ENCODE data around the gene SIVA1. TPM values are rescaled to one million over a fixed set of nuclear protein-coding genes. Genes with fewer than 3 reads are reported as not detected.
"Not testable (repeated sequence)": the region's sequence is repeated elsewhere in the genome, so short reads cannot be mapped to it uniquely, and the experiment has no call there.

The SIVA1 gene
- total and polyA plus RNA-seq, 9 of the 15 experiments (the other 6 are each of a cell fraction or from before 2014, with no cell fraction given): 4.2 to 186 (median 54.2) TPM

DNA sequence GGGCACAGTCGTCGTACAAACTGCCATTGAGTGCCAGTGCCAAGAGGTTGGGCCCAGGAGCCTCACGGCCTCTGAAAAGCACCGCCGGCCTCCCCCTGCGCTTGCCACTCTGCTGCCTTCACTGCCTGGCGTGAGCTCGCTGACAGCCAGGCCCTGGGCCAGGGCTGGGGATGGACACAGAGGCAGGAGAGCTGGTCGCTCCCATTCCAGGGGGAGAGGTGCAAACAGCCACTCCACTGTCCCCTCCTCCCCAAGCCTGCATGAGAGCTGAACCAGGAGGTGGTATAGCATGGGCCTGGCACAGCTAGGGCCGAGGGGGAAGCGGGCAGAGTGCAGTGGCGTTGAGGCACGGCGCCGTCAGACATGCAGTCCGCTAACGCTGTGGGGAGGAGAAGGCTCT, 24.3 kb upstream of the SIVA1 start:
- intact Hi-C loops (cut with micrococcal nuclease) (no loop called here), in situ Hi-C loops (cut with MboI) (no loop called here)
- Histone ChIP-seq H3K4me2 (ENCODE audit: insufficient read depth, low read length) (peak overlapping the region; percentile 55), H3K36me3 (ENCODE audit: control insufficient read depth, insufficient read depth, low read length) (no peaks in the 10 kb centered on the region), H3K79me2 (ENCODE audit: control insufficient read depth, insufficient read depth, low read length) (peaks cover 16% of the 10 kb centered on the region), H3K9me3 (replicated peaks; ENCODE audit: control insufficient read depth, insufficient read depth, low read depth, low read length) (no peaks in the 10 kb centered on the region), H3K4me1 (replicated peaks in 1 of 2; ENCODE audit: control insufficient read depth in 2 of 2, insufficient read depth in 2 of 2, low read length in 2 of 2) (peaks cover 16 to 97% of the 10 kb centered on the region in 2 experiments), H2AFZ (ENCODE audit: low read depth, low read length) (peak overlapping the region; percentile 87), H3K9me1 (ENCODE audit: control insufficient read depth, insufficient read depth, low read length) (peaks cover 4% of the 10 kb centered on the region), H3K27ac (ENCODE audit: extremely low read depth, low read depth, low read length) (peak overlapping the region; percentile 91), H3K9ac (ENCODE audit: insufficient read depth in 1 of 2, low read depth in 2 of 2, low read length in 2 of 2) (peak overlapping the region; percentile 28 to 54; a peak in 2 of 4 replicates), H3K27me3 (ENCODE audit: control insufficient read depth in 2 of 2, insufficient read depth in 2 of 2, low read length in 2 of 2) (no peaks in the 10 kb centered on the region), H4K20me1 (replicated peaks; ENCODE audit: control insufficient read depth, insufficient read depth, low read length) (no peaks in the 10 kb centered on the region; the same call in 1 of the 2 replicates), H3K4me3 (no peak overlapping the region)
- ChIA-PET CTCF (ENCODE audit: low intra/inter-chr PET ratio) (no interaction called here), POLR2A (interaction anchor here (0.6 to 1.1 kb wide), 2 partner anchors 11 to 17 kb away, joined by 3 read pairs; no protein-coding TSS in a partner anchor)
- FAIRE-seq (no peak), ATAC-seq (no peak), DNase-seq (ENCODE audit: extremely low read depth in 1 of 4, low spot score in 3 of 4) (no peak)
- no TSS peak for BruUV-seq (replicated peaks)
- TF ChIP-seq ZBTB7A (IDR thresholded peaks at IDR 0.05; ENCODE audit: borderline replicate concordance, control insufficient read depth, low read depth, low read length) (no peak), CEBPB (tag; IDR thresholded peaks at IDR 0.05) (no peak)
- 100% methylated on average over 13 of the region's 17 CpGs for WGBS (ENCODE audit: insufficient coverage, low coverage, missing lambda C conversion rate)

DNA sequence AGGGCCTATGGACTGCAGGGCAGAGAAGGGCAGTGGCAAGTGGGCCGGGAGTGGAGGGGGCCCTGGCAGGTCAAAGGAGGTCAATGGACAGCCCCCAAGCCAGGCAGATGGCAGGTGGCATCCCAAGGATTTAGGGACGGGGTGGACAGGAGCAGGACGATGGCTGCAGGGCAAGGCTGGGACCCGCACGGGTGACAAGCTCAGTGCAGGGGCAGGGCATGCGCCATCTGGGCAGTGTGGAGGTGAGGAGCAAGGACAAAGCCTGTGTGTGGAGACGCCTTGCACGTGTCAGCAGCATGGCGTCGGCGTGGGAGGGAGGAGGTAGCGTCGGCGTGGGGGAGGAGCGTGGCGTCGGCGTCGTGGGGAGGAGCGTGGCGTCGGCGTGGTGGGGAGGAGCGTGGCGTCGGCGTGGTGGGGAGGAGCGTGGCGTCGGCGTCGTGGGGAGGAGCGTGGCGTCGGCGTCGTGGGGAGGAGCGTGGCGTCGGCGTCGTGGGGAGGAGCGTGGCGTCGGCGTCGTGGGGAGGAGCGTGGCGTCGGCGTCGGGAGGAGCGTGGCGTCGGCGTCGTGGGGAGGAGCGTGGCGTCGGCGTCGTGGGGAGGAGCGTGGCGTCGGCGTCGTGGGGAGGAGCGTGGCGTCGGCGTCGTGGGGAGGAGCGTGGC, 23.6 kb upstream of the SIVA1 start:
- Histone ChIP-seq H3K27ac (ENCODE audit: extremely low read depth, low read depth, low read length) (peak overlapping the region; percentile 91), H3K9ac (ENCODE audit: insufficient read depth in 1 of 2, low read depth in 2 of 2, low read length in 2 of 2) (peak overlapping the region; percentile 38 to 54; a peak in 3 of 4 replicates), H2AFZ (ENCODE audit: low read depth, low read length) (peak overlapping the region; percentile 87), H3K4me1 (replicated peaks in 1 of 2; ENCODE audit: control insufficient read depth in 2 of 2, insufficient read depth in 2 of 2, low read length in 2 of 2) (peaks cover 16 to 91% of the 10 kb centered on the region in 2 experiments), H3K4me2 (ENCODE audit: insufficient read depth, low read length) (peak overlapping the region; percentile 84), H3K79me2 (ENCODE audit: control insufficient read depth, insufficient read depth, low read length) (peaks cover 15% of the 10 kb centered on the region)
- H3K9me3 ChIP-seq (replicated peaks; ENCODE audit: control insufficient read depth, insufficient read depth, low read depth, low read length); H3K27me3 ChIP-seq (ENCODE audit: control insufficient read depth in 2 of 2, insufficient read depth in 2 of 2, low read length in 2 of 2); CTCF ChIA-PET (ENCODE audit: low intra/inter-chr PET ratio); H4K20me1 ChIP-seq (replicated peaks; ENCODE audit: control insufficient read depth, insufficient read depth, low read length); H3K36me3 ChIP-seq (ENCODE audit: control insufficient read depth, insufficient read depth, low read length); POLR2A ChIA-PET; BruUV-seq (replicated peaks); intact Hi-C loops (cut with micrococcal nuclease); in situ Hi-C loops (cut with MboI); H3K4me3 ChIP-seq; H3K9me1 ChIP-seq (ENCODE audit: control insufficient read depth, insufficient read depth, low read length); TF ChIP-seq NR2C2 (CRISPR knock-in tag; IDR thresholded peaks at IDR 0.05): not testable (repeated sequence)
- 15% methylated on average over 7 of the region's 73 CpGs for WGBS (ENCODE audit: insufficient coverage, low coverage, missing lambda C conversion rate)
- ATAC-seq (peak; percentile 53), FAIRE-seq (peak; percentile 80), DNase-seq (ENCODE audit: extremely low read depth in 1 of 4, low spot score in 3 of 4) (peak; percentile 57 to 90 (median 70))
- TF ChIP-seq NR2C2 (tag; IDR thresholded peaks at IDR 0.05) (peak; percentile 27; the same call in 1 of the 2 replicates), NRF1 (conservative IDR thresholded peaks at IDR 0.05 in 1 of 2, IDR thresholded peaks at IDR 0.05 in 1 of 2) (peak; percentile 62 to 70), SMAD4 (CRISPR knock-in tag; conservative IDR thresholded peaks at IDR 0.05) (peak; percentile 44; the same call in 1 of the 2 replicates), GABPB1 (CRISPR knock-in tag; IDR thresholded peaks at IDR 0.05) (peak; percentile 67; the same call in 1 of the 2 replicates)
- TF ChIP-seq, protein P1, sequence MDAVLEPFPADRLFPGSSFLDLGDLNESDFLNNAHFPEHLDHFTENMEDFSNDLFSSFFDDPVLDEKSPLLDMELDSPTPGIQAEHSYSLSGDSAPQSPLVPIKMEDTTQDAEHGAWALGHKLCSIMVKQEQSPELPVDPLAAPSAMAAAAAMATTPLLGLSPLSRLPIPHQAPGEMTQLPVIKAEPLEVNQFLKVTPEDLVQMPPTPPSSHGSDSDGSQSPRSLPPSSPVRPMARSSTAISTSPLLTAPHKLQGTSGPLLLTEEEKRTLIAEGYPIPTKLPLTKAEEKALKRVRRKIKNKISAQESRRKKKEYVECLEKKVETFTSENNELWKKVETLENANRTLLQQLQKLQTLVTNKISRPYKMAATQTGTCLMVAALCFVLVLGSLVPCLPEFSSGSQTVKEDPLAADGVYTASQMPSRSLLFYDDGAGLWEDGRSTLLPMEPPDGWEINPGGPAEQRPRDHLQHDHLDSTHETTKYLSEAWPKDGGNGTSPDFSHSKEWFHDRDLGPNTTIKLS (IDR thresholded peaks at IDR 0.05; ENCODE audit: borderline replicate concordance, low read depth): peak; percentile 67; the same call in 1 of the 2 replicates
- TF ChIP-seq, protein P2, sequence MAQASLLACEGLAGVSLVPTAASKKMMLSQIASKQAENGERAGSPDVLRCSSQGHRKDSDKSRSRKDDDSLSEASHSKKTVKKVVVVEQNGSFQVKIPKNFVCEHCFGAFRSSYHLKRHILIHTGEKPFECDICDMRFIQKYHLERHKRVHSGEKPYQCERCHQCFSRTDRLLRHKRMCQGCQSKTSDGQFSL (CRISPR knock-in tag; IDR thresholded peaks at IDR 0.05): 0 out of 2 replicates have a peak, but pooled peaks have one; percentile 70
- TF ChIP-seq, protein P2 (tag; IDR thresholded peaks at IDR 0.05): not testable (repeated sequence)
- TF ChIP-seq, protein P3, sequence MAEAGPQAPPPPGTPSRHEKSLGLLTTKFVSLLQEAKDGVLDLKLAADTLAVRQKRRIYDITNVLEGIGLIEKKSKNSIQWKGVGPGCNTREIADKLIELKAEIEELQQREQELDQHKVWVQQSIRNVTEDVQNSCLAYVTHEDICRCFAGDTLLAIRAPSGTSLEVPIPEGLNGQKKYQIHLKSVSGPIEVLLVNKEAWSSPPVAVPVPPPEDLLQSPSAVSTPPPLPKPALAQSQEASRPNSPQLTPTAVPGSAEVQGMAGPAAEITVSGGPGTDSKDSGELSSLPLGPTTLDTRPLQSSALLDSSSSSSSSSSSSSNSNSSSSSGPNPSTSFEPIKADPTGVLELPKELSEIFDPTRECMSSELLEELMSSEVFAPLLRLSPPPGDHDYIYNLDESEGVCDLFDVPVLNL (CRISPR knock-in tag; IDR thresholded peaks at IDR 0.05; ENCODE audit: low read depth): peak; percentile 66; the same call in 1 of the 2 replicates

Data from K562 (cell line).